ENCODE data around the gene WASF2.

GRCh38 chr1:27356619-27357280, 133.2 kb downstream of the WASF2 start:
- TF ChIP-seq CTCF (IDR thresholded peaks at IDR 0.05): no peak
- no peak for TF ChIP-seq POLR2A (IDR thresholded peaks at IDR 0.05)

All from body of pancreas (tissue), 4 donors.